ENCODE measurements around the gene CCDC57.

CCDC57 gene

DNA sequence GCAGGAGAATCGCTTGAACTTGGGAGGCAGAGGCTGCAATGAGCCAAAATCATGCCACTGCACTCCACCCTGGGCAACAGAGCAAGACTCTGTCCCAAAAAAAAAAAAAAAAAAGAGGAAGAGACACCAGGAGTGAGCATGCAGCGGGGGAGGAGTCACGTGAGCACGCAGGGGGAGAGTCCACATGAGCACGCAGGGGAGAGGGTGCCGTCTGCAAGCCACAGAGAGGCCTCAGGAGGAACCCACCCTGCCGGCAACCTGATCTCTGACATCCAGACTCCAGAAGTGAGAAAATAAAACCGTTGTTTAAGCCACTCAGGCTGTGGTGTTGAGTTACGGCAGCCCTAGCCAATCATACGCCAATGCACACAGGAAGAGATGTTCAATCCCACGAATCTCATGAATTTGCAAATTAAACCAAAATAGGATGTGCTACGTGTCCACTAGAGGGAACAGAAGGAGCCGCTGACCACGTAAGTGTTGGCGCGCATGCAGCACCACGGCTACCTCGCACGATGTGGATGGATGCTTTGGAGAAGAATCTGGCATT lies 42.2 kb downstream of the CCDC57 start:
- no peak overlapping the region for H3K4me3 ChIP-seq (ENCODE audit: low read depth, low read length)
- peaks cover 14% of the 10 kb centered on the region for H3K36me3 ChIP-seq (replicated peaks)
- H3K27me3 ChIP-seq (replicated peaks): no peaks in the 10 kb centered on the region
- in situ Hi-C loops (cut with HindIII; ENCODE audit: low pct_ligation_motif_present, low sequenced_read_pairs): no loop called here
- no peak for DNase-seq
- TF ChIP-seq, protein P1, sequence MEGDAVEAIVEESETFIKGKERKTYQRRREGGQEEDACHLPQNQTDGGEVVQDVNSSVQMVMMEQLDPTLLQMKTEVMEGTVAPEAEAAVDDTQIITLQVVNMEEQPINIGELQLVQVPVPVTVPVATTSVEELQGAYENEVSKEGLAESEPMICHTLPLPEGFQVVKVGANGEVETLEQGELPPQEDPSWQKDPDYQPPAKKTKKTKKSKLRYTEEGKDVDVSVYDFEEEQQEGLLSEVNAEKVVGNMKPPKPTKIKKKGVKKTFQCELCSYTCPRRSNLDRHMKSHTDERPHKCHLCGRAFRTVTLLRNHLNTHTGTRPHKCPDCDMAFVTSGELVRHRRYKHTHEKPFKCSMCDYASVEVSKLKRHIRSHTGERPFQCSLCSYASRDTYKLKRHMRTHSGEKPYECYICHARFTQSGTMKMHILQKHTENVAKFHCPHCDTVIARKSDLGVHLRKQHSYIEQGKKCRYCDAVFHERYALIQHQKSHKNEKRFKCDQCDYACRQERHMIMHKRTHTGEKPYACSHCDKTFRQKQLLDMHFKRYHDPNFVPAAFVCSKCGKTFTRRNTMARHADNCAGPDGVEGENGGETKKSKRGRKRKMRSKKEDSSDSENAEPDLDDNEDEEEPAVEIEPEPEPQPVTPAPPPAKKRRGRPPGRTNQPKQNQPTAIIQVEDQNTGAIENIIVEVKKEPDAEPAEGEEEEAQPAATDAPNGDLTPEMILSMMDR (IDR thresholded peaks at IDR 0.05; ENCODE audit: low read depth, low read length, missing control alignments): no peak
- no peak overlapping the region for H3K27ac ChIP-seq

DNA sequence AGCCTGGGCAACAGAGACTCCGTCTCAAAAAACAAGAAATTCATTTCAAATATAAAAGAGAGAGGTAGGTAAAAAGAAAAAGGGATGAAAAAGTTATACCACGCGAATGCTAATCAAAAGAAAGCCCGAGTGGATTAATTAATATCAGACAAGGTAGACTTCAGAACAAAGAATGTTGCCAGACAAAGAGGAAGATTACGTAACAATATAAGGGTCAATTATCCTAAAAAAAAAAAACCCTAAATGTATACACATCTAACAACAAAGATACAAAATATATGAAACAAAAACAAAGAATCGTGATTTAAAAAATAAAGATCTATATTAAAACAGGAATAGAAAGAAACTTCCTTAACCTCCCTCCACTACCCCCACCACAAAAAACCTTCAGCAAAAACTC lies 44.1 kb downstream of the CCDC57 start:
- Histone ChIP-seq H3K36me3 (replicated peaks) (peaks cover 14% of the 10 kb centered on the region), H3K27me3 (replicated peaks) (no peaks in the 10 kb centered on the region), H3K4me3 (ENCODE audit: low read depth, low read length) (no peak overlapping the region), H3K27ac (no peak overlapping the region)
- TF ChIP-seq, protein P1 (IDR thresholded peaks at IDR 0.05; ENCODE audit: low read depth, low read length, missing control alignments): no peak
- no peak for DNase-seq
- in situ Hi-C loops (cut with HindIII; ENCODE audit: low pct_ligation_motif_present, low sequenced_read_pairs): no loop called here

DNA sequence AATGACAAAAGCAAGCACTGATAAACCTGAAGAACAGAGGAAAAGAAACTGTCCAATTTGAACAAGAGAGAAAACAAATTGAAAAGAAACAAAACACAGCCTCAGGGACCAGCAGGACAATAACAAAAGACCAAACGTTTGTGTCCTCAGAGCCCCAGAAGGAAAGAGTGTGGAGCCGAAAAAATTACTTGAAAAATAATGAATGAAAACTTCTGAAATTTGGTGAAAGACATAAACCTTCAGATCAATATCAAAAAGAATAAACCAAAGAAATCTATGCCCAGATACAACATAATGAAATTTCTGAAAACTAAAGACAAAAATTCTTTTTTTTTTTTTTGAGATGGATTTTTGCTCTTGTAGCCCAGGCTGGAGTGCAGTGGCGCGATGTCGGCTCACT lies 45.6 kb downstream of the CCDC57 start:
- H3K27me3 ChIP-seq (replicated peaks): no peaks in the 10 kb centered on the region
- in situ Hi-C loops (cut with HindIII; ENCODE audit: low pct_ligation_motif_present, low sequenced_read_pairs): no loop called here
- TF ChIP-seq, protein P1 (IDR thresholded peaks at IDR 0.05; ENCODE audit: low read depth, low read length, missing control alignments): no peak
- peaks cover 16% of the 10 kb centered on the region for H3K36me3 ChIP-seq (replicated peaks)
- H3K27ac ChIP-seq: no peak overlapping the region
- H3K4me3 ChIP-seq (ENCODE audit: low read depth, low read length): no peak overlapping the region
- no peak for DNase-seq

DNA sequence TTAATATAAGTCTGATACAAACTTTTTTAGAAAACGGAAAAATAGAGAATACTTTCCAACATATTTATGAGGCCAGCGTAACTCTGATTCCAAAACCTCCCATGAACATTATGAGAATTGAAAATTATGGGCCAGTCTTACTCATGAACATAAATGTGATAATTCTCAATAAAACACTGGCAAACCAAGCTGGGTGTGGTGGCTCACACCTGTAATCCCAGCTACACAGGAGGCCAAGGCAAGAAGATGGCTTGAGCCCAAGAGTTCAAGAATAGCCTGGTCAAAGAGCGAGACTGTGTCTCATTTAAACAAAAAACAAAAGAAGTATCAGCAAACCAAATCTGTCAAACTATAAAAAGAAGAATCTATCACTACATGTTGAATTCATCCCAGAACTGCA lies 47.8 kb downstream of the CCDC57 start:
- in situ Hi-C loops (cut with HindIII; ENCODE audit: low pct_ligation_motif_present, low sequenced_read_pairs): no loop called here
- H3K36me3 ChIP-seq (replicated peaks): peaks cover 20% of the 10 kb centered on the region

DNA sequence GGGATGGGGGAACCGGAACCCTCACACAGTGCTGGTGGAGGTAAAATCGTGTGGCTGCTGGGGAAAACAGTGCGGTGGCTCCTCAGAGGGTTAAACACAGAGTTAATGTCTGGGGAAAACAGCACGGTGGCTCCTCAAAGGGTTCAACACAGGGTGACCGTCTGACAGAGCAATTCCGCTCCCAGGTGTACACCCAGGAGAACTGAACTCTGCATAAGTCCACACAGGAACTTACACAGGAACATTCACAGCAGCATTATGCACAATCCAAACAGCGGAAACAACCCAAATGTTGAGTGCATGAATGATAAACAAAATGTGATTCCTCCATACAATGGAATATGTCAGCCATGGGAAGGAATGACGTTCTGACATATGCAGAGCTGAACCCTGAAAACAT lies 51.4 kb downstream of the CCDC57 start:
- TF ChIP-seq, protein P1 (IDR thresholded peaks at IDR 0.05; ENCODE audit: low read depth, low read length, missing control alignments): no peak
- H3K4me3 ChIP-seq (ENCODE audit: low read depth, low read length): no peak overlapping the region
- H3K27ac ChIP-seq: no peak overlapping the region
- no peak for DNase-seq
- in situ Hi-C loops (cut with HindIII; ENCODE audit: low pct_ligation_motif_present, low sequenced_read_pairs): no loop called here
- H3K36me3 ChIP-seq (replicated peaks): peaks cover 21% of the 10 kb centered on the region
- H3K27me3 ChIP-seq (replicated peaks): no peaks in the 10 kb centered on the region

More for the DNA sequence above, 47.8 kb downstream of the CCDC57 start:
- TF ChIP-seq, protein P1 (IDR thresholded peaks at IDR 0.05; ENCODE audit: low read depth, low read length, missing control alignments): no peak
- no peak overlapping the region for H3K27ac ChIP-seq
- no peak overlapping the region for H3K4me3 ChIP-seq (ENCODE audit: low read depth, low read length)
- H3K27me3 ChIP-seq (replicated peaks): no peaks in the 10 kb centered on the region
- DNase-seq: no peak

DNA sequence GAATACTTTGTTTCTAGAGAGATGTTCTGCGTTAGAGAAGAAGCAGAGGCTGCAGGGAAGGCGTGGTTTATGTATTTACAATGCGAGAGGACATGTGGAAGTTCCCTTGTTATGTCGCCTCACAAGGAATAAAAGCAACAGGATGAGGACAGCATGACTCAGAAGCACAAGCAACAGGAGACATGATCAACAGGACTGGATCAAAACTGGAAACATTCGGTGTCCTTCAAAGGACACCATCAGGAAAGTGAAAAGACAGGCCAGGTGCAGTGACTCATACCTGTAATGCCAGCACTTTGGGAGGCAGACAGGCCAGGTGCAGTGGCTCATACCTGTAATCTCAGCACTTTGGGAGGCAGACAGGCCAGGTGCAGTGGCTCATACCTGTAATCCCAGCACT lies 52.6 kb downstream of the CCDC57 start:
- Histone ChIP-seq H3K27ac (no peak overlapping the region), H3K4me3 (ENCODE audit: low read depth, low read length) (no peak overlapping the region), H3K36me3 (replicated peaks) (peaks cover 19% of the 10 kb centered on the region), H3K27me3 (replicated peaks) (no peaks in the 10 kb centered on the region)
- in situ Hi-C loops (cut with HindIII; ENCODE audit: low pct_ligation_motif_present, low sequenced_read_pairs): no loop called here
- TF ChIP-seq, protein P1 (IDR thresholded peaks at IDR 0.05; ENCODE audit: low read depth, low read length, missing control alignments): no peak
- DNase-seq: peak; percentile 7
